Natural killer cell (primary cell): Measurements from ENCODE around the gene ATG13. TPM values are rescaled to one million over a fixed set of nuclear protein-coding genes. Genes with fewer than 3 reads are reported as not detected.
A peak's percentile ranks its signal among the peaks of the same experiment; 100 is the strongest.

Source experiments
- ATAC-seq, 3 donors: fragments of 150-1000 bp in 2 of 3; fragments of 200-7000 bp in 1 of 3; cut with Tn5 transposase; 1 replicate in 1 of 3; 2 replicates in 2 of 3; pipeline ENCODE4 v1.10.0; 2021; ENCODE audit warnings: mild to moderate bottlenecking in 2 of 3, moderate library complexity in 2 of 3
- DNase-seq, 2 donors: peaks; one replicate each; pipeline versions ENCODE4 v3.0.0 to v3.0.0-alpha.2; 2013 to 2021; ENCODE audit warnings: mixed read lengths in 1 of 2
- H3K27ac ChIP-seq: one replicate; pipeline ENCODE4 v1.5.1; 2013; ENCODE audit warnings: mild to moderate bottlenecking, low read length
- H3K27me3 ChIP-seq: one replicate; pipeline ENCODE4 v1.6.1; 2013; ENCODE audit warnings: low read length; ENCODE audit not compliant: control insufficient read depth, insufficient read depth
- H3K36me3 ChIP-seq: one replicate; pipeline ENCODE4 v1.6.1; 2013; ENCODE audit warnings: low read length; ENCODE audit not compliant: control insufficient read depth, insufficient read depth
- H3K4me1 ChIP-seq: one replicate; pipeline ENCODE4 v1.6.1; 2013; ENCODE audit warnings: low read length; ENCODE audit not compliant: control insufficient read depth, insufficient read depth
- H3K4me3 ChIP-seq: one replicate; pipeline ENCODE4 v1.5.1; 2013; ENCODE audit warnings: low read length
- H3K9me3 ChIP-seq: one replicate; pipeline ENCODE4 v1.6.1; 2013; ENCODE audit warnings: low read length; ENCODE audit not compliant: control insufficient read depth, insufficient read depth
- H3K27ac Mint-ChIP-seq, 2 donors: one replicate each; pipeline ENCODE4 v1.8.0; 2022; ENCODE audit warnings: mild to moderate bottlenecking in 2 of 2, mixed read lengths in 2 of 2, moderate library complexity in 1 of 2
- H3K27me3 Mint-ChIP-seq, 2 donors: one replicate each; pipeline ENCODE4 v1.8.0; 2022; ENCODE audit warnings: low read depth in 2 of 2, mixed read lengths in 2 of 2
- H3K36me3 Mint-ChIP-seq: one replicate; pipeline ENCODE4 v1.8.0; 2022; ENCODE audit warnings: mixed read lengths
- H3K4me1 Mint-ChIP-seq, 2 donors: one replicate each; pipeline ENCODE4 v1.8.0; 2022; ENCODE audit warnings: mixed read lengths in 2 of 2
- H3K4me3 Mint-ChIP-seq: one replicate; pipeline ENCODE4 v1.8.0; 2022; ENCODE audit warnings: mild to moderate bottlenecking, moderate library complexity, mixed read lengths
- H3K9me3 Mint-ChIP-seq, 2 donors: one replicate each; pipeline ENCODE4 v1.8.0; 2022; ENCODE audit warnings: mixed read lengths in 2 of 2
- CTCF ChIP-seq: fragments of 200-600 bp; IDR thresholded peaks from one replicate; pipeline ENCODE4 v1.8.0; 2022; ENCODE audit warnings: antibody characterized with exemption
- WGBS: methylation state at CpG from one replicate; pipeline ENCODE4 v1.1.7; 2013; ENCODE audit warnings: missing lambda C conversion rate; ENCODE audit not compliant: insufficient coverage; 5-methylcytosine and 5-hydroxymethylcytosine counted together
- intact Hi-C: fragments of 100-400 bp; cut with micrococcal nuclease; formaldehyde crosslinking; loops from one replicate; pipeline ENCODE4 v1.14.2; 2022
- total RNA-seq, 4 donors: library from RNA; stranded (reverse); fragments of 120-200 nt in 1 of 4; gene quantifications; one replicate each; pipeline versions ENCODE4 v1.2.3 to v1.2.4, GENCODE V29; 2013 to 2022

Gene ATG13
- total RNA-seq, 3 donors from 2014 or later (not counting 1 experiment from before 2014, with no cell fraction given) = 125 to 137 (median 132) TPM

GRCh38 chr11:46639197-46639839 lies 22.0 kb downstream of the ATG13 start:
- Histone ChIP-seq H3K27me3 (no peaks in the 10 kb centered on the region), H3K4me3 (no peak overlapping the region), H3K9me3 (no peaks in the 10 kb centered on the region), H3K36me3 (peaks cover 20% of the 10 kb centered on the region), H3K27ac (no peak overlapping the region), H3K4me1 (no peaks in the 10 kb centered on the region)
- intact Hi-C loops = no loop called here
- DNase-seq = no peak
- ATAC-seq = no peak
- 93% methylated on average over 7 of the region's 7 CpGs for WGBS
- Mint-ChIP-seq H3K27ac (peak overlapping the region; percentile 38 to 39), H3K4me1 (peaks cover 20 to 32% of the 10 kb centered on the region in 2 donors), H3K36me3 (no peaks in the 10 kb centered on the region), H3K27me3 (no peaks in the 10 kb centered on the region), H3K4me3 (no peak overlapping the region), H3K9me3 (peaks cover 0 to 4% of the 10 kb centered on the region in 2 donors)
- TF ChIP-seq CTCF = no peak

GRCh38 chr11:46640036-46640788 lies 22.9 kb downstream of the ATG13 start:
- Histone ChIP-seq H3K27ac (no peak overlapping the region), H3K9me3 (no peaks in the 10 kb centered on the region), H3K4me3 (no peak overlapping the region), H3K27me3 (no peaks in the 10 kb centered on the region), H3K4me1 (no peaks in the 10 kb centered on the region), H3K36me3 (peaks cover 29% of the 10 kb centered on the region)
- Mint-ChIP-seq H3K27me3 (no peaks in the 10 kb centered on the region), H3K4me1 (peaks cover 20 to 32% of the 10 kb centered on the region in 2 donors), H3K4me3 (no peak overlapping the region), H3K9me3 (peaks cover 0 to 4% of the 10 kb centered on the region in 2 donors), H3K27ac (peak overlapping the region in 1 of 2 donors; percentile 38), H3K36me3 (peaks cover 6% of the 10 kb centered on the region)
- intact Hi-C loops = no loop called here
- DNase-seq = no peak
- WGBS = 92% methylated on average over 6 of the region's 6 CpGs
- no peak for TF ChIP-seq CTCF
- ATAC-seq = no peak

GRCh38 chr11:46641639-46642038 lies 24.3 kb downstream of the ATG13 start:
- no peak overlapping the region for H3K4me3 ChIP-seq
- peaks cover 41% of the 10 kb centered on the region for H3K36me3 ChIP-seq
- Mint-ChIP-seq H3K4me1 (peaks cover 20 to 32% of the 10 kb centered on the region in 2 donors), H3K27ac (no peak overlapping the region), H3K9me3 (peaks cover 0 to 4% of the 10 kb centered on the region in 2 donors), H3K4me3 (no peak overlapping the region), H3K27me3 (no peaks in the 10 kb centered on the region), H3K36me3 (peaks cover 6% of the 10 kb centered on the region)
- DNase-seq (no peak), ATAC-seq (no peak)
- H3K27ac ChIP-seq = no peak overlapping the region
- no peaks in the 10 kb centered on the region for H3K4me1 ChIP-seq
- 94% methylated on average over 3 of the region's 3 CpGs for WGBS
- H3K27me3 ChIP-seq = no peaks in the 10 kb centered on the region
- no peak for TF ChIP-seq CTCF
- H3K9me3 ChIP-seq = no peaks in the 10 kb centered on the region
- intact Hi-C loops = no loop called here
